Cardiac muscle cell (in vitro differentiated cells and primary cell): ENCODE results near the gene AAGAB. TPM values are rescaled to one million over a fixed set of nuclear protein-coding genes. Genes with fewer than 3 reads are reported as not detected.
A peak's percentile ranks its signal among the peaks of the same experiment; 100 is the strongest.

Source experiments
- DNase-seq, 2 donors: peaks; one replicate each; pipeline versions ENCODE4 v3.0.0 to v3.0.0-alpha.2; 2010 to 2017; ENCODE audit warnings: low read depth in 1 of 2, low spot score in 1 of 2
- H3K27ac ChIP-seq: fragments of 200-600 bp; sonication (generic); 2 replicates; pipeline ENCODE4 v1.5.1; 2016
- H3K27me3 ChIP-seq: fragments of 200-600 bp; sonication (generic); 2 replicates; pipeline ENCODE4 v1.6.0; 2016; ENCODE audit warnings: control low read depth
- H3K36me3 ChIP-seq: fragments of 200-600 bp; sonication (generic); 2 replicates; pipeline ENCODE4 v1.5.1; 2016; ENCODE audit warnings: control low read depth
- H3K4me1 ChIP-seq: fragments of 200-600 bp; sonication (generic); 2 replicates; pipeline ENCODE4 v1.8.1; 2017; ENCODE audit warnings: low read depth, mild to moderate bottlenecking, mixed run types
- H3K4me3 ChIP-seq: fragments of 200-600 bp; sonication (generic); 2 replicates; pipeline ENCODE4 v1.5.1; 2016; ENCODE audit warnings: mild to moderate bottlenecking
- H3K9me3 ChIP-seq: fragments of 200-600 bp; sonication (generic); 2 replicates; pipeline ENCODE4 v1.5.1; 2017; ENCODE audit warnings: low read depth, mild to moderate bottlenecking, control low read depth
- CTCF ChIP-seq: IDR thresholded peaks from 2 replicates; pipeline ENCODE4 v1.5.1; 2012; ENCODE audit warnings: low read depth, mild to moderate bottlenecking, low read length
- polyA plus RNA-seq: library from polyadenylated mRNA; unstranded; fragments of >200 nt; fragmentation: Nextera tagmentation; extraction: Ambion mirVana; gene quantifications from 2 replicates; pipeline ENCODE4 v1.2.1, GENCODE V29; 2016
- total RNA-seq: library from RNA; depleted of rRNA; stranded (reverse); fragments of >200 nt; gene quantifications from 2 replicates; pipeline ENCODE4 v1.2.3, GENCODE V29; 2016

AAGAB gene
- total and polyA plus RNA-seq, 2 experiments from 2014 or later, result 27.8 to 45.3 TPM

GRCh38 chr15:67196672-67197363 is 57.6 kb downstream of the AAGAB start:
- Histone ChIP-seq H3K4me3 (no peak overlapping the region), H3K27ac (no peak overlapping the region), H3K4me1 (peaks cover 15% of the 10 kb centered on the region), H3K9me3 (no peaks in the 10 kb centered on the region), H3K36me3 (peaks cover 1% of the 10 kb centered on the region), H3K27me3 (no peaks in the 10 kb centered on the region)
- DNase-seq, result peak in 1 of 2 donors; percentile 66
- no peak for TF ChIP-seq CTCF

GRCh38 chr15:67196222-67196621 is 58.2 kb downstream of the AAGAB start:
- H3K27ac ChIP-seq, result no peak overlapping the region
- peaks cover 7% of the 10 kb centered on the region for H3K36me3 ChIP-seq
- H3K27me3 ChIP-seq, result no peaks in the 10 kb centered on the region
- peaks cover 10% of the 10 kb centered on the region for H3K4me1 ChIP-seq
- DNase-seq, result no peak
- H3K4me3 ChIP-seq, result no peak overlapping the region
- H3K9me3 ChIP-seq, result no peaks in the 10 kb centered on the region
- TF ChIP-seq CTCF, result no peak

GRCh38 chr15:67195305-67195704 is 59.2 kb downstream of the AAGAB start:
- Histone ChIP-seq H3K9me3 (no peaks in the 10 kb centered on the region), H3K27me3 (no peaks in the 10 kb centered on the region), H3K4me1 (peaks cover under 1% of the 10 kb centered on the region), H3K4me3 (no peak overlapping the region), H3K27ac (no peak overlapping the region), H3K36me3 (peaks cover 11% of the 10 kb centered on the region)
- DNase-seq, result no peak
- no peak for TF ChIP-seq CTCF

GRCh38 chr15:67194171-67195114 is 60.0 kb downstream of the AAGAB start:
- H3K27me3 ChIP-seq, result no peaks in the 10 kb centered on the region
- no peak overlapping the region for H3K27ac ChIP-seq
- H3K4me1 ChIP-seq, result no peaks in the 10 kb centered on the region
- H3K4me3 ChIP-seq, result no peak overlapping the region
- DNase-seq, result no peak
- H3K9me3 ChIP-seq, result no peaks in the 10 kb centered on the region
- peaks cover 17% of the 10 kb centered on the region for H3K36me3 ChIP-seq
- no peak for TF ChIP-seq CTCF

GRCh38 chr15:67193223-67193990 is 61.1 kb downstream of the AAGAB start:
- no peaks in the 10 kb centered on the region for H3K4me1 ChIP-seq
- DNase-seq, result no peak
- H3K27ac ChIP-seq, result peak overlapping the region; percentile 25
- H3K36me3 ChIP-seq, result peaks cover 25% of the 10 kb centered on the region
- H3K27me3 ChIP-seq, result no peaks in the 10 kb centered on the region
- H3K4me3 ChIP-seq, result no peak overlapping the region
- TF ChIP-seq CTCF, result no peak
- H3K9me3 ChIP-seq, result no peaks in the 10 kb centered on the region
